Stimulated activated CD8-positive, alpha-beta memory T cell treated with anti-CD3 and anti-CD28 coated beads, Interleukin-4, amount 100 ng/mL, for 1 hour (primary cell): Measurements from ENCODE around the gene ACACB.
A peak's percentile ranks its signal among the peaks of the same experiment; 100 is the strongest.
"Not testable (repeated sequence)": the region's sequence is repeated elsewhere in the genome, so short reads cannot be mapped to it uniquely, and the experiment has no call there.

ENCODE experiments used
- DNase-seq, 2 donors: peaks; one replicate each; pipeline ENCODE4 v3.0.0-alpha.2; 2020; ENCODE audit warnings: low read depth in 2 of 2, low spot score in 1 of 2

The ACACB gene

GRCh38 chr12:109139360-109139759 is 23.0 kb downstream of the ACACB start:
- no peak for DNase-seq

GRCh38 chr12:109139791-109140190 is 23.4 kb downstream of the ACACB start:
- DNase-seq = no peak

DNA sequence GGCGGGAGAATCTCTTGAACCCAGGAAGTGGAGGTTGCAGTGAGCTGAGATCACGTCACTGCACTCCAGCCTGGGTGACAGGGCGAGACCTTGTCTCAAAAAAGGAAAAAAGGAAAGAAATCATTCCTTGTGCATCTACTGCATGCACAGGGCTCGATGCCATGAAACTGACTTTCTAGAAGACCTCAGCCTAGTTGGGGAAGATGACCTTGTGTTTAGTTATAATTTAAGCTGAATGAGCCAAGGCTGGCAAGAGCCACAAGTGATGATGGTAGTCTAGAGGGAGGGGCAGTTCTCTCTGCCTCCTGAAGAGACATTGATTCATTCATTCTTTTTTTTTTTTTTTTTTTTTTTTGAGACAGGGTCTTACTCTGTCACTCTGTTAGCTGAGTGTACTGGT is 24.2 kb downstream of the ACACB start:
- no peak for DNase-seq

GRCh38 chr12:109144224-109144623 is 27.8 kb downstream of the ACACB start:
- DNase-seq = no peak

- not testable (repeated sequence) for DNase-seq
Measured at GRCh38 chr12:109147126-109147525, 30.7 kb downstream of the ACACB start.

DNA sequence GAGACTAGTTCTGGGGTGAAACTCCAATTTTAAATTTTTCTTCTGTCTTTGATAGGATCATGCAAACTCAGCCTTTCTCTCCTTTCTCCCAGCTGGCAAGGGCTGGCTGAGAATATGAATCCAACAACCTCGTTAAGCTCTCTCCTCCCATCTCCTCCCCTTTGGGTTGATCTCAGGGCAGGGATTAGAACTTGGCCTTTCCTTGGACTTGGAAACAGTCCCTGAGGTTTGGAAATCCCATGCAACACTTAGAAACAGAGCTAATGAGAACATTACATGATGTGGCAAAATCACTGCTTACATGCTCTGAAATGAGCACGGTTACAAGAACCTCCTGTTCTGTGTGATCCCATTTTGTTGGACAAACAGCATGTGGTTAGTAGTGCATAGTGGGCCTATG is 31.6 kb downstream of the ACACB start:
- no peak for DNase-seq

DNA sequence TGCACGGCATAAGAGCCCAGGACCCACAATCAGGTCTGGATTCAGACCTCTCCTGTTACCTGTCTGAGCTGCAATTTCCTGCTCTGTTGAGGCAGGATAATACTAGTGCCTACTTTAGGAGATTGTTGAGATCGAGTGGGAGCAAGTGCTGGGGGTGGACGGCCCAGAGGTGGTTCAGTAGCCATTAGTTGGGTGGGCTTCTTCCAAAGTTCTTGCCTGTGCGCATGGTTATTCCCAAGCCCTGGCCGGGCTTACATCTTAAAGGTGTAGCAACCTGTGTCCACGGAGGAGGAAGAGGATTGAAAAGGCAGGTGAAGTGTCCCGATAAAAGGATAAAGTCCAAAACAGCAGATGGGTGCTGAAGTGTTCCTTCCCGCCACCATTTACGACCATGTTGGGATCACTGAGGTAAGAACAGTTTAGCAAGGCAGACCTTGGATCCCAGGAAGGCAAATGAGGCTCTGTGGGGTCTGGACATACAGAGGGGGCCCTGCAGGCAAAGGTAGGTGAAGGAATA is 33.8 kb downstream of the ACACB start:
- DNase-seq = no peak

GRCh38 chr12:109151457-109151856 is 35.1 kb downstream of the ACACB start:
- DNase-seq = no peak

GRCh38 chr12:109153821-109154441 is 37.5 kb downstream of the ACACB start:
- no peak for DNase-seq

- peak; percentile 58 to 61 for DNase-seq
Measured at GRCh38 chr12:109154451-109155438, 38.4 kb downstream of the ACACB start.

GRCh38 chr12:109156036-109156435 is 39.6 kb downstream of the ACACB start:
- no peak for DNase-seq

DNA sequence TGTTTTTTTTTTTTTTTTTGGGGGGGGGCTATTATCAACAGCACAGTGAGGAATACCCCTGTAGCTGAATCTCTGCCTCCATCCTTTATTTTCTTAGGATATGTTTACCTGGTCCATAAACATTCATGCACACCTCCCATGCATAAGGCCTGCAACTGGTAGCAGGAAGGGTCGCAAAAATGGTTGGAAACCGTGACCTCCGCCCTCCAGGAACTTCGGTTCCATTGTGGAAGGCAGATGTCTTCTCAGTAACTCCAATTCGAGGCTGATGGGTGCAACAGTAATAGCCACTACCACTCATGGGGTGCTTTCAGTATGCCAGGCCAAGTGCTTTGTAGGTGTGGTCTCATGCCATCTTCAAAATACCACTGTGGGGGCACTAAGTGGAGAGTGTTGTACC is 40.2 kb downstream of the ACACB start:
- DNase-seq = no peak

DNA sequence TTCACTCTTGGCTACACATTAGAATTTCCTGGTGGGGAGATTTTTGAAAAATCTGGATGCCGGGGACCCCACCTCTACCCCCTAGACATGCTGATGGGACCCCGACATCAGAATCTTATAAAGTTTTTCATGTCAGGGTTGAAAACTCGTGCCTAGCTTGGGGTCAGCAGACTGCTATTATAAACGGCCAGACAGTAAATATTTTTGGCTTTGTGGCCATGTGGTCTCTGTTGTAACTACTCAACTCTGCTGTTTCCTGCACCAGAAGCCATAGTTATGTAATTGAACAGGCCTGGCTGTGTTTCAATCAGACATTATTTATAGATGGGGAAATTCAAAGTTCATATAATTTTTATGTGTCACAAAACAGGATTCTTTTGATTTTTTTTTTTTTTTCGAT is 41.6 kb downstream of the ACACB start:
- DNase-seq = no peak

- DNase-seq = no peak
Measured at GRCh38 chr12:109160433-109160832, 44.0 kb downstream of the ACACB start.

- no peak for DNase-seq
Measured at GRCh38 chr12:109160873-109161272, 44.5 kb downstream of the ACACB start.

DNA sequence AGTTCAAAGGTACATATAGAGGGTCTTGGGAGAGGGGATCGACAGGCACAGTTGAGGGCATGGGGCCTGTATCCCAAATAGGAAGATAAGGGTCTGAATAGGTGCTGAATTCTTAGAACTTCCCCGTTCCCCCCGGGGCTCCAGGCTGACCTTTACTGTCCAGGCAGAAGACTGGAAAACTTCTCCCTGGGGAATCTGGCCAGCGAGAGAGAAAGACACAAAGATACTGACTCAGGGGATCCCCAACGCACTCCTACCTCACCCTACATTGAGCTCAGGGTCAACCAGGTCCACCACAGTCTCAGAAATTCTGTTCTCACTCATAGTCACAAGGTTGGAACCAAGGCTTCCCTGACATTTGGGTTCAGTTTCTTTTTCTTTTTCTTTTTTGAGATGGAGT is 46.2 kb downstream of the ACACB start:
- no peak for DNase-seq

GRCh38 chr12:109163167-109163566 is 46.8 kb downstream of the ACACB start:
- DNase-seq = no peak

GRCh38 chr12:109165599-109165998 is 49.2 kb downstream of the ACACB start:
- DNase-seq = no peak

GRCh38 chr12:109166371-109166770 is 50.0 kb downstream of the ACACB start:
- no peak for DNase-seq

DNA sequence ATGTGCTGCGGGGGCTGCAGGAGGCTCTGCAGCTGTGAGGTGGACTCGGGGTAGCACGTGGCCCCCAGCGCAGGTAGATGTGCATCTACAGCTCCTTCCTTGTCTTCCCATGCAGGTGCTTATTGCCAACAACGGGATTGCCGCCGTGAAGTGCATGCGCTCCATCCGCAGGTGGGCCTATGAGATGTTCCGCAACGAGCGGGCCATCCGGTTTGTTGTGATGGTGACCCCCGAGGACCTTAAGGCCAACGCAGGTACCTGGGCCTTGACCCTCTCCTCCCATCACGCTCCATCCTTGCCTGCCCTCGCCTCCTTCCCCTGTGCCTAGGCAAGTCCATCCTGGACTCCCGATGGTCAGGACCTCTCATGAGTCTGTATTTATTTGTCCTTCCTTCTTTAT is 51.4 kb downstream of the ACACB start:
- DNase-seq = no peak

GRCh38 chr12:109169262-109169661 is 52.9 kb downstream of the ACACB start:
- no peak for DNase-seq

GRCh38 chr12:109169686-109170085 is 53.3 kb downstream of the ACACB start:
- DNase-seq = no peak
